K562 (cell line): ENCODE data around the gene SLC34A1. TPM values are rescaled to one million over a fixed set of nuclear protein-coding genes. Genes with fewer than 3 reads are reported as not detected.

Experiments
- ARID4B ChIP-seq: sonication (generic); formaldehyde crosslinking; IDR thresholded peaks from 2 replicates; pipeline ENCODE4 v1.8.0; 2022; ENCODE audit warnings: mild to moderate bottlenecking, missing genetic modification reagents
- E2F6 ChIP-seq, 2 experiments: IDR thresholded peaks; 2 replicates each; pipeline ENCODE4 v1.6.1; 2011; ENCODE audit warnings: borderline replicate concordance in 1 of 2, control low read depth in 1 of 2, low read depth in 1 of 2, low read length in 1 of 2, mild to moderate bottlenecking in 1 of 2, mixed read lengths in 1 of 2, moderate library complexity in 1 of 2; ENCODE audit not compliant: insufficient read depth in 1 of 2, insufficient read length in 1 of 2, poor library complexity in 1 of 2, severe bottlenecking in 1 of 2; ENCODE audit errors: extremely low read depth in 1 of 2
- HDAC1 ChIP-seq, 2 experiments: fragments of 450-650 bp; IDR thresholded peaks; 2 replicates each; pipeline ENCODE4 v1.6.1; 2016 to 2017; ENCODE audit warnings: inconsistent platforms in 1 of 2, mild to moderate bottlenecking in 1 of 2, moderate library complexity in 1 of 2
- HDAC8 ChIP-seq: fragments of 450-650 bp; IDR thresholded peaks from 2 replicates; pipeline ENCODE4 v1.6.1; 2016; ENCODE audit warnings: mild to moderate bottlenecking, missing genetic modification characterization, moderate library complexity, missing compliant biosample characterization
- MITF ChIP-seq: IDR thresholded peaks from 2 replicates; pipeline ENCODE4 v1.6.1; 2014; ENCODE audit warnings: antibody characterized with exemption
- REST ChIP-seq, 2 experiments: fragments of 450-650 bp; formaldehyde crosslinking in 1 of 2; IDR thresholded peaks; 2 replicates each; pipeline versions ENCODE4 v1.4.0 to v1.6.1; 2014 to 2020; ENCODE audit warnings: mild to moderate bottlenecking in 2 of 2, borderline replicate concordance in 1 of 2, low read depth in 1 of 2
- YY1 ChIP-seq, 3 experiments: IDR thresholded peaks; 2 replicates each; pipeline ENCODE4 v1.6.1; 2011; ENCODE audit warnings: low read length in 2 of 3, mild to moderate bottlenecking in 2 of 3, moderate library complexity in 2 of 3, borderline replicate concordance in 1 of 3, control low read depth in 1 of 3, low read depth in 1 of 3; ENCODE audit not compliant: insufficient read depth in 3 of 3, insufficient replicate concordance in 2 of 3, control insufficient read depth in 1 of 3, insufficient read length in 1 of 3; ENCODE audit errors: extremely low read depth in 1 of 3
- polyA plus RNA-seq, 8 experiments: library from polyadenylated mRNA; depleted of rRNA in 4 of 8; stranded (reverse) in 5 of 8; unstranded in 3 of 8; fragments of >200 nt; fragmentation: Nextera tagmentation in 2 of 8; fragmentation: Illumina TruSeq in 1 of 8; extraction: Ambion mirVana in 2 of 8; extraction: Trizol in 1 of 8; gene quantifications; 2 replicates each; pipeline versions ENCODE4 v1.2.1 to v1.2.3, GENCODE V29; 2011 to 2014; ENCODE audit warnings: inconsistent platforms in 1 of 8, missing spikeins in 1 of 8
- total RNA-seq, 7 experiments: library from RNA; depleted of rRNA in 6 of 7; stranded (reverse); fragments of >200 nt in 6 of 7; fragmentation: Illumina TruSeq in 2 of 7; extraction: Trizol in 2 of 7; gene quantifications; 2 replicates each; pipeline versions ENCODE4 v1.2.1 to v1.2.3, GENCODE V29; 2011 to 2021; ENCODE audit warnings: low replicate concordance in 1 of 7

Gene SLC34A1
- total and polyA plus RNA-seq, 9 of the 15 experiments (the other 6 are each of a cell fraction or from before 2014, with no cell fraction given), result not detected

GRCh38 chr5:177390363-177391300 is 6.4 kb downstream of the SLC34A1 start (continued):
- TF ChIP-seq REST (IDR thresholded peaks at IDR 0.05; ENCODE audit: borderline replicate concordance) (peak; percentile 92), REST (CRISPR knock-in tag; IDR thresholded peaks at IDR 0.05; ENCODE audit: low read depth) (no peak), MITF (0 out of 2 replicates have a peak, but pooled peaks have one; percentile 51), YY1 (IDR thresholded peaks at IDR 0.05; ENCODE audit: borderline replicate concordance in 1 of 3, control insufficient read depth in 1 of 3, extremely low read depth in 1 of 3, insufficient read depth in 3 of 3, insufficient read length in 1 of 3, insufficient replicate concordance in 2 of 3, low read depth in 1 of 3, low read length in 2 of 3) (peak in 1 of 3 experiments; percentile 42), HDAC1 (IDR thresholded peaks at IDR 0.05) (peak in 1 of 2 experiments; percentile 52; a peak in 2 of 4 replicates), E2F6 (IDR thresholded peaks at IDR 0.05; ENCODE audit: borderline replicate concordance in 1 of 2, extremely low read depth in 1 of 2, insufficient read depth in 1 of 2, insufficient read length in 1 of 2, low read depth in 1 of 2, low read length in 1 of 2, poor library complexity in 1 of 2, severe bottlenecking in 1 of 2) (peak; percentile 61 to 68), HDAC8 (no peak), ARID4B (peak; percentile 49)
